GM18858 (cell line): Measurements from ENCODE around the gene CENPA.
"Not testable (repeated sequence)": the region's sequence is repeated elsewhere in the genome, so short reads cannot be mapped to it uniquely, and the experiment has no call there.

Experiments used
- ATAC-seq: cut with Tn5 transposase; IDR thresholded peaks from one replicate; pipeline ENCODE4 v1.9.1; 2021; ENCODE audit not compliant: unreplicated experiment

CENPA gene

GRCh38 chr2:26759845-26760244 lies 26.0 kb upstream of the CENPA start:
- no peak for ATAC-seq

DNA sequence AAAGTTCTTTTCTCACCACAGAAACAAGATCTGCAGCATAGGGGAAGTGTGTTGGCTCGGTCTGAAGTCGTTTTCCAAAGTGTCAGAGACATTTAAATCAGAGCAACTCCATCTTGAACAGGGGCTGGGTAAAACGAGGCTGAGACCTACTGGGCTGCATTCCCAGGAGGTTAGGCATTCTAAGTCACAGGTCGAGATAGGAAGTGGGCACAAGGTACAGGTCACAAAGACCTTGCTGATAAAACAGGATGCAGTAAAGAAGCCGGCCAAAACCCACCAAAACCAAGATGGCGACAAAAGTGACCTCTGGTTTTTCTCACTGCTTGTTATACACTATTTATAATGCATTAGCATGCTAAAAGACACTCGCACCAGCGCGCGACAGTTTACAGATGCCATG lies 24.9 kb upstream of the CENPA start:
- ATAC-seq = not testable (repeated sequence)

DNA sequence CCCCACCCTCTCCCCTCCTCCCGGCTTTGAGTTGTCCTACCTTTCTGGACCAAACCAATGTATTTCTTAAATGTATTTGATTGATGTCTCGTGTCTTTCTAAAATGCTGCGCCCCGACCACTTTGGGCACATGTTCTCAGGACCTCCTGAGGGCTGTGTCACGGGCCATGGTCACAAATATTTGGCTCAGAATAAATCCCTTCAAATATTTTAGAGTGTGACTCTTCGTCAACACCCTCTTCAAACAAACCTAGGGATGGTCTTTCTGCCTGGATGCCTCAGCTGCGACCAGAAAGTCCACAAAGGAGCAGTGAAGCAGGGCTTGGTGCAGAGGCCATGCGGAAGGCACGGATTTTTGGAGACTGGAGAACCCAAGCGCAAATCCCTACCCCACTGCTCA lies 22.8 kb upstream of the CENPA start:
- ATAC-seq = no peak

GRCh38 chr2:26764078-26764887 lies 21.6 kb upstream of the CENPA start, which contains the start of gene SLC35F6:
SLC35F6 (plus strand) TSS chr2:26764284; CDS start chr2:26764350, 66 bp downstream.
- peak; percentile 79 for ATAC-seq

DNA sequence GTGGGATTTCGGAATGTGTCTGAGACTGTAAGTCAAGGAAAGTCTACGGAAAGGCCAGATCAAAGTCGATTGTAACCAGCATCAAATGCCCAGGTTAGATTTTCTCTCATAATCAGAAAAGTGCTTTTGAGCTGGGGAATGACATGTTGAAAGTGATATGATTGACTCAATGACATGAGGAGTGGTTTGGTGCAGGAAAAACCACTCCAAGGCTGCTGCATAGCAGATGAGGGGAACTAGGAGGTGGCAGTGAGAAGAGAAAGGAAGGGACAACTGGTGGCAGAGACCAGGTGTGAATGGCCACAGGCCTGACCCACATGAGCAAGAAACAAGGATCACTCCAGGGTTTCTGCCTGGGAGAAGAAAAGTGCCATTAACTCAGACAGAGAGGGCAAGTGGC lies 20.9 kb upstream of the CENPA start:
- ATAC-seq = no peak

DNA sequence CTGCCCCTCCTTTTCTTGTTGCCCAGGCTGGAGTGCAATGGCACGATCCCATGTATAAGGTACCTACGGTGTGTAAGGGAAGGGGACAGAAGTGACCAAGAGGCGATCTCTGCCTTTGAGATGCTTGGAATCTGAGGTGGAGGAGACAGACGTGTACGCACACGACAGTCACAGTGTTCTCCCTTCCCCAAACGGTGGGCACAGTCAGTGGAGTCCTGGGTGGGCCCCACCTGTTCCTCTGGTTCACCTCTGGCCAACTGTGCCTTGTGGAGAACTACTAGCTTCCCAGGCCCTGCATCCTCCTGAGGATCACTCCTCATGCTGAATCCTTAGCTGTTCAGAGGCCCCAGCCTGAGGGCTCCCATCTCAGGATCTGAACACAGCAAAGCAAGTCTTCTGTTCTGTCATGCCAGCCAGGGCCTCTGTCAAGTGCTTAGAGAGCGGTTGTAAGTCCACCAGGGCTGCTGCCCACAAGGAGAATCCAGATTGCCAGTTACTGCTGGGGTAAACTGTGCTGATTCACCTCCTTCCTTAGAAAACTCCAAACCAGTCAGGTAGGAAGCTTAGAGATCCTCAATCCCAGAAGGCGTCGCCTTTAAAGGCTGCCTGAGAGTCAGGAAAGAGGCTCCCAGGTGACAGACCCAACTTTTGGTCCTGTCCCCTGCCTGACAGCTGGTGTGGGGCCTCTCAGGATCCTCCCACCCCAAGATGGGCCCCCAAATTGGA lies 20.2 kb upstream of the CENPA start:
- no peak for ATAC-seq

GRCh38 chr2:26767129-26767528 lies 18.7 kb upstream of the CENPA start:
- no peak for ATAC-seq

DNA sequence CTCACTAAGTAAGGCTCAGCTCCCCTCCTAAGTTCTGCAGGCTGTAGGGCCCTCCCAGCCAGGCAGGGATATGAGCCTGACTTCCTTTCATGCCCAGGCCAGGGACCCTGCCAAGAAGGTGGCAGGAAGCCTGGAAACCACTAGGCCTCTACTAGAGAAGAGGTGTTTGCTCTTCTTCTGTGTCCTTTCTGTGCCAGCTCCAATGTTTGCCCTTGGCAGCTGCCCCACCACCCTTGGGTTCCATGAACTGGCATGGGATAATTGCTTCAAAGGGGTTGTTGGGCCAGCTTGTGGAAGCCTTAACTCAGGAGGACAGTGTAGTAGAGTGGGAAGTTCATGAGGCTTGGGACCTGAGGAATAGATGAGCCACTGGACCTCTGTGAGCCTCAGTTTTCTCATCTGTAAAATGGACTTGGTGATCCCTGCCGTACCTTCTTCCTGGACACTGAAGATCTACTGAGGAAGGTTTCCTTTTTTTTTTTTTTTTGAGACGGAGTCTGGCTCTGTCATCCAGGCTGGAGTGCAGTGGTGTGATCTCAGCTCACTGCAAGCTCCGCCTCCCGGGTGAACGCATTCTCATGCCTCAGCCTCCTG lies 17.9 kb upstream of the CENPA start:
- ATAC-seq = no peak

DNA sequence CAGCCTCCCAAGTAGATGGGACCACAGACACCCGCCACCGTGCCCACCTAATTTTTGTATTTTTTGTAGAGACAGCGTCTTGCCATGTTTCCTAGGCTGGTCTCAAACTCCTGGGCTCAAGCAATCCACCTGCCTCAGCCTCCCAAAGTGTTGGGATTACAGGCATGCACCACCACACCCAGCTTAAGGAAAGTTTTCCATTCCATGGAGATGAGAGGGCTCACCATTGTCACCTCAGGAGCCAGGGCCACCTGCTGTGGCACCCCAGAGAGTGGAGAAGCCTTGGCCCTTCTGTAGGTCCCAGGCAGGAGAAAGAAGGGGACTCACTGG lies 17.1 kb upstream of the CENPA start:
- ATAC-seq = no peak

GRCh38 chr2:26769089-26769761 lies 16.6 kb upstream of the CENPA start:
- no peak for ATAC-seq

DNA sequence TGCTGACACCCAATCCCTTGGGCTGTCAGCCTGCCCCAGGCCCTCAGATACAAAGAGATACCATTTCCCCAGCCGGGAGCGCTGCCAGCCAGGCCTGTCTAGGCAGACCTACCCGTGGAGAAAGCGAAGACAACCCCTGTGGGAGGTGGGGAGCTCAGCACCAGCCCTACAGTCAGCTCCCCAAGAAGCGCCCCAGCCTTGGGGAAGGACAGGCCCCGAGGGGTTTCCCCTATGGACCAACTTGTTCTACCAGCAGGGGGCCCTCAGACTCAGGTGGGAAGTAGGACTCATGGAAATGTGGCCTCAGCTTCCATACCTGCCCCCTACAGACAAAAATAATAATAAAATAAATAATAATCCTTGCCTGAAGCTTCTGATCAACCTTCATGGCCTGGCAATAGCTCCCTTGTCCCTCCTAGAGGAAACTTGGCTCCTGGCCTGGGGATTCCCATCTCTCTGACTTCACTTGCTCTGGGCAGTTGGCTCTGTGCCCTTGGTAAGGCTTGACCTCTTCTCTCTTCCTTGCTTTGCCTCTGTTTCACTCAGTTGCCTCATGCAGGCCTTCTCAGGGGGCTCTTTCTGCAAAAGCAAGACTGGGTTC lies 14.8 kb upstream of the CENPA start:
- ATAC-seq = no peak

GRCh38 chr2:26772064-26773001 lies 13.5 kb upstream of the CENPA start:
- no peak for ATAC-seq

- no peak for ATAC-seq
Observed at GRCh38 chr2:26776195-26776800, 9.6 kb upstream of the CENPA start.

DNA sequence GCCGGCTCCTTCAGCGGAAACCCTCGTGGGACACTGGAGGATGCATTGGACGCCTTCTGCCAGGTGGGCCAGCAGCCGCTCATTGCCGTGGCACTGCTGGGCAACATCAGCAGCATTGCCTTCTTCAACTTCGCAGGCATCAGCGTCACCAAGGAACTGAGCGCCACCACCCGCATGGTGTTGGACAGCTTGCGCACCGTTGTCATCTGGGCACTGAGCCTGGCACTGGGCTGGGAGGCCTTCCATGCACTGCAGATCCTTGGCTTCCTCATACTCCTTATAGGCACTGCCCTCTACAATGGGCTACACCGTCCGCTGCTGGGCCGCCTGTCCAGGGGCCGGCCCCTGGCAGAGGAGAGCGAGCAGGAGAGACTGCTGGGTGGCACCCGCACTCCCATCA lies 7.8 kb upstream of the CENPA start:
- no peak for ATAC-seq

- no peak for ATAC-seq
Observed at GRCh38 chr2:26778507-26778906, 7.3 kb upstream of the CENPA start.

DNA sequence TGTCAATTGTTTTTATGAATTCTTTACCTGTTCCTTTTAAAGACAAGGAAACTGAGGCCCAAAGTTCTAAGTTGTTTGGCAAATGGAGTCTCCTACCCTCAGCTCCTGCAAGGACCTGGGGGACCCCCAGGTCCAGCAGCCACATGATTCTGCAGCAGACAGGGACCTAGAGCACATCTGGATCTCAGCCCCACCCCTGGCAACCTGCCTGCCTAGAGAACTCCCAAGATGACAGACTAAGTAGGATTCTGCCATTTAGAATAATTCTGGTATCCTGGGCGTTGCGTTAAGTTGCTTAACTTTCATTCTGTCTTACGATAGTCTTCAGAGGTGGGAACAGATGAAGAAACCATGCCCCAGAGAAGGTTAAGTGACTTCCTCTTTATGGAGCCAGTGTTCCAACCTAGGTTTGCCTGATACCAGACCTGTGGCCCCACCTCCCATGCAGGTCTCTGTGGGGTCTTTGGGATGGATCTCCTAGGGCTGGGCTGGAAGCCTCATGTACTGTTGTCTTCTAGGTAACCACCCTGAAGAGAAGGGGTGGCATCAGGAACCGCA lies 5.6 kb upstream of the CENPA start:
- no peak for ATAC-seq

- ATAC-seq = no peak
Observed at GRCh38 chr2:26782876-26783704, 2.8 kb upstream of the CENPA start.

DNA sequence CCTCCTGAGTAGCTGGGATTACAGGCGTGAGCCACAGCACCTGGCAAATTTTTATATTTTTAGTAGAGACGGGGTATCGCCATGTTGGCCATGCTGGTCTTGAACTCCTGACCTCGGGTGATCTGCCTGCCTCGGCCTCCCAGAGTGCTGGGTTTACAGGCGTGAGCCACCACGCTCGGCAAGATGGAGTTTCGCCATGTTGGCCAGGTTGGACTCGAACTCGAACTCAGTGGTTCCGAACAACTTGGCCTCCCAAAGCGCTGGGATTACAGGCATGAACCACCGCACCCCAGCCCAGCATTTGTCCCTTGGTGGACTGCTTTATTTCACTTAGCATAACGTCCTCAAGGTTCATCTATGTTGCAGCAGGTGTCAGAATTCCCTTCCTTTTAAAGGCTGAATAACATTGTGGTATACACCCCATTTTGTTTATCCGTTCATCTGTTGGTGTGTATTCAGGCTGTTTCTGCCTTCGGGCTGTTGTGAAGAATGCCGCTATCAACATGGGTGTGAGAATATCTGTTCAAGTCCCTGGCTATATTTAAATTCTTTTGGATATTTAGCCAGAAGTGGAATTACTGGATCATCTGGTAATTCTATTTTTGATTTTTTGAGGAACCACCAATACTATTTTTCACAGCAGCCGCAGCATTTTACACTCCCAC lies 1.2 kb upstream of the CENPA start:
- no peak for ATAC-seq
